ENCODE measurements around the gene STARD10.
A peak's percentile ranks its signal among the peaks of the same experiment; 100 is the strongest.

GRCh38 chr11:72724851-72725723, 68.8 kb downstream of the STARD10 start:
- no peak for TF ChIP-seq POLR2AphosphoS5 (IDR thresholded peaks at IDR 0.05)
- peak; percentile 88 to 95 (median 94) for TF ChIP-seq CTCF (IDR thresholded peaks at IDR 0.05)
- TF ChIP-seq EP300 (IDR thresholded peaks at IDR 0.05): no peak
